ENCODE results near the gene PPIP5K2. TPM values are rescaled to one million over a fixed set of nuclear protein-coding genes. Genes with fewer than 3 reads are reported as not detected.

PPIP5K2 gene
- total RNA-seq, 4 donors from 2014 or later, result 23.9 to 64.6 (median 44.4) TPM

DNA sequence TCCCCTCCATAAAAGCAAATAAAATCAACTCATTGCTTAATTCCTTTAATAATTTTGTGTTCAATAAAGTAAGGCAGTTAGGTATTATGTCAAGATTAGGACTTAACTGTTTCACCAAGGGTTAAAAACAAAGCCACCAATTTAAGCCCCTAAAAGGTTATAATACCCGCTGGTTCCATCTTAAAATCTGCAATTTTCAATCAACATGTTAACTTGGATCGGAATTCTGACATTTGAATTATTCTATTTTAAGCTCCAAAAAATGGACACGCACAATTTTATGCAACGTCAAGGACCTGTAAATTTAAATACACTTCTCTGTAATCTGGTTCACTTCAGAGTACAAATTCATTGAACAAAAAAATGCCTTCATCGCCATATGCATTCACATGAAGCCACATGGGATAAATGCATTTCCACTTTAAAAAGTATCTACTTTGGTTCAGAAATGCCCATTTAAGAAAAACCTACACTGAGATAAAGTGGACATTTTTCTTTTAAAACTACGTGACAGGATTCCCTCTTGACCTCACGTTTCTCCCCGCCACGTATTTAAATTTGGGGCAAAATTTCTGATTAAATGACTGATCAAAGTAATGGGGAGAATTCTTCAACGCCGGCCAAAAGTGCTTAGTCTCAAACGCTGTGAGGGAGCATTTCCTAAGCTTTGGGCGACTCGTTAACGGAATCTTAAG is 884 bp upstream of the PPIP5K2 start:
- WGBS, 2 donors (ENCODE audit: low coverage in 1 of 2), result 0% methylated on average over 9 to 15 of the region's 15 CpGs
- no peak for TF ChIP-seq POLR2A (IDR thresholded peaks at IDR 0.05)
- TF ChIP-seq CTCF (IDR thresholded peaks at IDR 0.05), result no peak
- no peak for TF ChIP-seq EP300 (IDR thresholded peaks at IDR 0.05; ENCODE audit: low read depth)
- TF ChIP-seq POLR2AphosphoS5 (IDR thresholded peaks at IDR 0.05), result no peak

GRCh38 chr5:103120607-103121200 is 603 bp downstream of the PPIP5K2 start:
- peak; percentile 21 for DNase-seq
- in situ Hi-C loops (cut with MboI; ENCODE audit: low pct_ligation_motif_present in 1 of 4, low pct_unique_long_range_greater_than_20kb in 1 of 4, low sequenced_read_pairs in 3 of 4), result no loop called here
- no peaks in the 10 kb centered on the region for H3K36me3 ChIP-seq
- H3K4me3 ChIP-seq, result peak overlapping the region; percentile 76 to 98 (median 91)
- TF ChIP-seq POLR2A (IDR thresholded peaks at IDR 0.05) (no peak), EP300 (IDR thresholded peaks at IDR 0.05; ENCODE audit: low read depth) (no peak), POLR2AphosphoS5 (IDR thresholded peaks at IDR 0.05) (no peak), CTCF (IDR thresholded peaks at IDR 0.05) (no peak)
- intact Hi-C loops (cut with DNase I; ENCODE audit: low total_unique reads), result no loop called here
- WGBS, 2 donors (ENCODE audit: low coverage in 1 of 2), result 0 to 1% methylated on average over 9 to 17 of the region's 17 CpGs
- H3K9me3 ChIP-seq, result no peaks in the 10 kb centered on the region
- H3K4me1 ChIP-seq, result peaks cover 12 to 38% (median 26%) of the 10 kb centered on the region in 4 donors
- H3K27ac ChIP-seq, result peak overlapping the region; percentile 90 to 96 (median 92)
- no peaks in the 10 kb centered on the region for H3K27me3 ChIP-seq

More for the DNA sequence above, 884 bp upstream of the PPIP5K2 start:
- H3K27me3 ChIP-seq, result no peaks in the 10 kb centered on the region
- H3K36me3 ChIP-seq, result no peaks in the 10 kb centered on the region
- H3K4me1 ChIP-seq, result peaks cover 12 to 31% (median 22%) of the 10 kb centered on the region in 4 donors
- peak overlapping the region; percentile 44 to 98 (median 86) for H3K4me3 ChIP-seq
- intact Hi-C loops (cut with DNase I; ENCODE audit: low total_unique reads), result no loop called here
- in situ Hi-C loops (cut with MboI; ENCODE audit: low pct_ligation_motif_present in 1 of 4, low pct_unique_long_range_greater_than_20kb in 1 of 4, low sequenced_read_pairs in 3 of 4), result no loop called here
- H3K27ac ChIP-seq, result peak overlapping the region; percentile 90 to 96 (median 92)
- no peak for DNase-seq
- H3K9me3 ChIP-seq, result no peaks in the 10 kb centered on the region

GRCh38 chr5:103122242-103122641 is 2.1 kb downstream of the PPIP5K2 start:
- no peaks in the 10 kb centered on the region for H3K9me3 ChIP-seq
- intact Hi-C loops (cut with DNase I; ENCODE audit: low total_unique reads), result no loop called here
- H3K27ac ChIP-seq, result no peak overlapping the region
- H3K4me3 ChIP-seq, result no peak overlapping the region
- 62 to 80% methylated on average over 3 of the region's 3 CpGs for WGBS, 2 donors (ENCODE audit: low coverage in 1 of 2)
- DNase-seq, result no peak
- peaks cover 12 to 41% (median 30%) of the 10 kb centered on the region in 4 donors for H3K4me1 ChIP-seq
- H3K36me3 ChIP-seq, result no peaks in the 10 kb centered on the region
- H3K27me3 ChIP-seq, result no peaks in the 10 kb centered on the region
- in situ Hi-C loops (cut with MboI; ENCODE audit: low pct_ligation_motif_present in 1 of 4, low pct_unique_long_range_greater_than_20kb in 1 of 4, low sequenced_read_pairs in 3 of 4), result no loop called here
- TF ChIP-seq EP300 (IDR thresholded peaks at IDR 0.05; ENCODE audit: low read depth), result no peak
- no peak for TF ChIP-seq POLR2A (IDR thresholded peaks at IDR 0.05)
- no peak for TF ChIP-seq POLR2AphosphoS5 (IDR thresholded peaks at IDR 0.05)
- no peak for TF ChIP-seq CTCF (IDR thresholded peaks at IDR 0.05)

DNA sequence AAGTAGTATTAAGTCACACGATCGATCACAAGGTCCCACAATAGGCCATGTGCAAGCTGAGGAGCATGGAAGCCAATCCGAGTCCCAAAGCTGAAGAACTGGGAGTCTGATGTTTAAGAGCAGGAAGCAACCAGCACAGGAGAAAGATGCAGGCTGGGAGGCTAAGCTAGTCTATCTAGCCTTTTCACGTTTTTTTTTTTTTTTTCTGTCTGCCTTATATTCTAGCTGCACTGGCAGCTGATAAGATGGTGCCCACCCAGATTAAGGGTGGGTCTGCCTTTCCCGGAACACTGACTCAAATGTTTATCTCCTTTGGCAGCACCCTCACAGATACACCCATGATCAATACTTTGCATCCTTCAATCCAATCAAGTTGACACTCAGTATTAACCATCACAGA is 6.5 kb downstream of the PPIP5K2 start:
- H3K27ac ChIP-seq, result no peak overlapping the region
- peaks cover 2 to 32% (median 18%) of the 10 kb centered on the region in 4 donors for H3K4me1 ChIP-seq
- no peak overlapping the region for H3K4me3 ChIP-seq
- H3K27me3 ChIP-seq, result no peaks in the 10 kb centered on the region
- H3K36me3 ChIP-seq, result peaks cover 0 to 4% (median 0%) of the 10 kb centered on the region in 4 donors
- in situ Hi-C loops (cut with MboI; ENCODE audit: low pct_ligation_motif_present in 1 of 4, low pct_unique_long_range_greater_than_20kb in 1 of 4, low sequenced_read_pairs in 3 of 4), result loop anchor here in 1 of 4 donors (25.0 kb wide), 1 partner anchor 364 kb away; the partner anchor contains the start of gene PAM
- WGBS, 2 donors (ENCODE audit: low coverage in 1 of 2), result 90 to 93% methylated on average over 5 of the region's 5 CpGs
- intact Hi-C loops (cut with DNase I; ENCODE audit: low total_unique reads), result no loop called here
- H3K9me3 ChIP-seq, result no peaks in the 10 kb centered on the region
- TF ChIP-seq POLR2A (IDR thresholded peaks at IDR 0.05), result no peak
- TF ChIP-seq EP300 (IDR thresholded peaks at IDR 0.05; ENCODE audit: low read depth), result no peak
- TF ChIP-seq POLR2AphosphoS5 (IDR thresholded peaks at IDR 0.05), result no peak
- no peak for TF ChIP-seq CTCF (IDR thresholded peaks at IDR 0.05)
- no peak for DNase-seq

Data from transverse colon (tissue), 4 donors.